H1 (cell line): ENCODE measurements around the gene ABCB10. TPM values are rescaled to one million over a fixed set of nuclear protein-coding genes. Genes with fewer than 3 reads are reported as not detected.

ENCODE experiments used
- CHD7 ChIP-seq: fragments of 300-600 bp; sonication (generic); IDR thresholded peaks from 2 replicates; pipeline ENCODE4 v1.7.1; 2012; ENCODE audit warnings: low read length, moderate library complexity, mild to moderate bottlenecking, inconsistent platforms; ENCODE audit not compliant: insufficient replicate concordance
- polyA plus RNA-seq, 7 experiments: library from polyadenylated mRNA; depleted of rRNA in 3 of 7; stranded (reverse) in 5 of 7; unstranded in 2 of 7; fragments of >200 nt in 5 of 7; fragments of 200-250 nt in 2 of 7; gene quantifications; 1 replicate in 5 of 7; 2 replicates in 1 of 7; 4 replicates in 1 of 7; pipeline versions ENCODE4 v1.2.1 to v1.2.3, GENCODE V29; 2011 to 2013; ENCODE audit warnings: missing spikeins in 2 of 7, mixed read lengths in 2 of 7
- total RNA-seq: library from RNA; stranded (reverse); fragmentation: NEBNext Ultra II Directional; extraction: Animal tissue kit (Norgen Biotek cat#: 25700); gene quantifications from 2 replicates; pipeline ENCODE4 v1.2.1, GENCODE V29; 2021

The ABCB10 gene
- total and polyA plus RNA-seq, 2 of the 8 experiments (the other 6 are each of a cell fraction or from before 2014, with no cell fraction given) = 3.6 to 11.9 TPM

DNA sequence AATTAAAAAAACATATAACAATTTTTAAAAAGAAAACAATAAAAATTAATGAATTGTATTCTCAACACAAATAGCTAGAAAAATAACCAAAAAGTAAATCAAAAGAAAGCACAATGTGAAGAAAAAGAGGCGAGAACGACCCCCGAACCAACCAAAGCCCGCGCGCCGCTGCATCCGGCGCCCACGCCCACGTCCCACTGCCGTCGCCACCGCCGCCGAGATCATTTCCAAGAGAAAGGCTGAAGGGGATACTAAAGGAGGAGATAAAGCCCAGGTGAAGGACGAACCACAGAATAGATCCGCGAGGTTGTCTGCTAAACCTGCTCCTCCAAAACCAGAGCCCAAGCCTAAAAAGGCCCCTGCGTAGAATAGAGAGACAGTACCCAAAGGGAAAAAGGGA lies 11.8 kb upstream of the ABCB10 start (continued):
- TF ChIP-seq CHD7 = no peak
